Fibroblast of the aortic adventitia (primary cell): ENCODE measurements around the gene JPH4. TPM values are rescaled to one million over a fixed set of nuclear protein-coding genes. Genes with fewer than 3 reads are reported as not detected.

Experiments
- DNase-seq: peaks from one replicate; pipeline ENCODE4 v3.0.0-alpha.2; 2010; ENCODE audit warnings: low read depth
- H3K4me3 ChIP-seq: 2 replicates; pipeline ENCODE4 v1.5.1; 2011; ENCODE audit warnings: low read depth, mild to moderate bottlenecking, control low read depth, low read length, moderate library complexity
- CTCF ChIP-seq: IDR thresholded peaks from 2 replicates; pipeline ENCODE4 v1.5.1; 2011; ENCODE audit warnings: mild to moderate bottlenecking, low read length, control low read depth, inconsistent platforms; ENCODE audit not compliant: insufficient read depth
- total RNA-seq: library from RNA; depleted of rRNA; stranded (reverse); fragments of >200 nt; gene quantifications from 2 replicates; pipeline ENCODE4 v1.2.3, GENCODE V29; 2012; ENCODE audit warnings: low replicate concordance

Gene JPH4
- total RNA-seq, 1 donor = not detected

DNA sequence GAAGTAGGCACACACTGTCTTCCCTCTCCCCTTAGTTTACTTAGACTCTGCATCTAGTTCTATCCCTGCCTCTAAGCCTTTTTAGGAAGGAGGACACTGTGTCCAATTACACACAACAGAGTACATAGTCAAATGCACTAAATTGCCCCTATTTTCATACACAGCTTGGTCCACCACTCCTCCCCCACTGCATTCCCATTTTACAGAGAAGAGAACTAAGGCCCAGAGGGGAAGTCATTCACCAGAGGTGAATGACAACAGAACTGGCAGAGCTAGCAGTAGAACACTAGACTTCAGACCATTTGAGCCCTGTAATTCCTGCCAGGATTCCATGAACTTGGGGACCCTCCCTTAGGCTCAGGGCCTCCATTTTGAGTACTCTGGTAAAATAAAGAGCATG, 1.1 kb upstream of the JPH4 start:
- no peak overlapping the region for H3K4me3 ChIP-seq
- no peak for TF ChIP-seq CTCF
- DNase-seq = no peak

GRCh38 chr14:23579311-23579630, 681 bp upstream of the JPH4 start:
- H3K4me3 ChIP-seq = no peak overlapping the region
- no peak for TF ChIP-seq CTCF
- no peak for DNase-seq

DNA sequence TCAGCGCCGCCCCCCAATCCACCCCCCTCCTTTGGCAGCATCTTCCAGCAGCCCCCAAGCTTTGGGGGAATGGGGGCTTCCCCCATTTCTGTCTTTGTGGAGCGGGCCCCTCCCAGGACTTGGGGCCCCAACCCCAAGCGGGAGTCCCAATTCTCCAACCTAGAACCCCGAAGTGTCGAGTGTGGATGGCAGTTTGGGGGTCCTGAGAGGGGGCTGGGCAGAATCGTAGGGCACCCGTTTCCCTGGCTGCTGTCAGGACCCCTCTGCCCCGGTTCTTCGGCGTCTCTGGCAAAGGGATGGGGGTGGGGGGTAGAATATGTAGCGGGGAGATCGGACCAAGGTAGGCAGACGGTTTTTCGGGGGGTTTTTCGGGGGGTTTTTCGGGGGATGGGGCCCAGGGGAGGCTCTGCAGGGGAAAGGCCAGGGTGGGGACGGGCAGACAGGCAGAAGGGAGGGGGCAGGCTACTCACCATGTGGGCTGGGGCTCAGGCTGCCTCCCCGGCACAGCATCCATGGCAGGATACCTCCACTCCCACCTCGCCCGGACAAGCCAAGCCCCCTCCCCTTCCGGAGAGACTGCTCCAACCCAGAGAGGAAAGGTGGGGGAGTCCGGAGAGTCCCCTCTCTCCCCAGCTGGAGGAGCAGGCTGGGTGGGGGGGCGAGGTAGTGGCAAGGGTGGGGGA, 739 bp downstream of the JPH4 start:
- DNase-seq = no peak
- TF ChIP-seq CTCF = no peak
- H3K4me3 ChIP-seq = no peak overlapping the region

DNA sequence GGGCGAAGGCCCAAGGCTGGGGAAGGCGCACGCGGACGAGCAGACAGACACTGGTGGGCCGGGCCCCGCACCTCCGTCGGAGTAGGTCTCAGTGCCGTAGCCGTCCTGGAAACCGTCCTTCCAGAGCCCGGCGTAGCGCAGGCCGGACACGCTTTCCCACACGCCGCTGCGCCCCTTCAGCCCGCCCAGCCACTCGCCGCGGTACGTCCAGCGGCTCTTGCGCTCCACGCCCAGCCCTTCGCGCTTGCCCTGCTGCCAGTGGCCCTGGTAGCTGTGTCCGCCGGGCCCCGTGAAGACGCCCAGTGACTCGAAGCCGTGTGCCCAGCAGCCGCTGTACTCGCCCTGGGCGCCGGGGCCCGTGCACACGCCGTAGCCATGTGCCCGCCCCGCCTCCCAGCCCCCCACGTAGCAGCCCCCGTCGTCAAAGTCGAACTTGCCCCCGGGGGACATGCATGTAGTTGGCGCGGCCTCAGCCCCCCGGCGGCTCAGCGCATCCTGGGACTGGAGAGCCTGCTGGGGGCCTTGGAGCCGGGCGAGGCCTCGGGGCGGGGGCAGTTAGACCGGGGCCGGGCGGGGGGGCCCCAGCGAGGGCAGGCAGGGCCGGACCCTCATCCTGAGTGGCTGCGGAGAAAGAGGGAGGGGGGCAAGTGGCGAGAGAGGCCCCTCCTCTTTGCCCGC, 1.4 kb downstream of the JPH4 start:
- no peak for DNase-seq
- no peak overlapping the region for H3K4me3 ChIP-seq
- TF ChIP-seq CTCF = no peak

- no peak for DNase-seq
- TF ChIP-seq CTCF = no peak
- H3K4me3 ChIP-seq = no peak overlapping the region
Observed at GRCh38 chr14:23573384-23574015, 5.1 kb downstream of the JPH4 start.

DNA sequence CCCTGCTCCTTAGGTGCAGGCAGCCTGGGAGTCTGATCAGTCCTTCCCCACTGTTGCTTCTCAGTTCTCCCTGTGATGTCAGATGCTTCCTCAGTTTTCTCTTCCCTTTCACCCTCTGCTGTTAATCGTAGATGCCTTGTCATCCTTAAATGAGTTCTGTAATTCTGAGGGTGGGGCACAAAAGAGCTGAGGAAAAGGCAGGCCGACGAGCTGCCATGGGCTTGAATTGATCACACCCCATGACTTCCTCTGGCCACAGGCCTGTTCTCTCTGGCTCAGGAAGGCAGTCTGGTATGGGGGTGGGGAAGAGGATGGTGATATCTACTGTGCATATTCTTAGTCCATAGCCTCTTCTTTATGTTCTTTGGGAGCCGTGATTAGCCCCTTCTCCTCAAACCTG, 5.8 kb downstream of the JPH4 start:
- DNase-seq = no peak
- H3K4me3 ChIP-seq = no peak overlapping the region
- TF ChIP-seq CTCF = no peak
